Glutamatergic neuron (in vitro differentiated cells): Measurements from ENCODE around the gene UTP11. TPM values are rescaled to one million over a fixed set of nuclear protein-coding genes. Genes with fewer than 3 reads are reported as not detected.

Experiments
- DNase-seq: peaks from one replicate; pipeline ENCODE4 v3.0.0; 2022
- H3K27ac Mint-ChIP-seq: one replicate; pipeline ENCODE4 v1.8.0; 2020; ENCODE audit warnings: mild to moderate bottlenecking, mixed read lengths, inconsistent platforms; ENCODE audit not compliant: unreplicated experiment
- H3K27me3 Mint-ChIP-seq: one replicate; pipeline ENCODE4 v1.8.0; 2020; ENCODE audit warnings: mild to moderate bottlenecking, moderate library complexity, mixed read lengths, inconsistent platforms; ENCODE audit not compliant: unreplicated experiment
- H3K36me3 Mint-ChIP-seq: one replicate; pipeline ENCODE4 v1.8.0; 2020; ENCODE audit warnings: mild to moderate bottlenecking, mixed read lengths, inconsistent platforms; ENCODE audit not compliant: unreplicated experiment
- H3K4me1 Mint-ChIP-seq: one replicate; pipeline ENCODE4 v1.8.0; 2020; ENCODE audit warnings: mild to moderate bottlenecking, low read depth, mixed read lengths, inconsistent platforms; ENCODE audit not compliant: unreplicated experiment
- H3K4me3 Mint-ChIP-seq: one replicate; pipeline ENCODE4 v1.8.0; 2020; ENCODE audit warnings: mild to moderate bottlenecking, mixed read lengths, inconsistent platforms; ENCODE audit not compliant: unreplicated experiment
- H3K9me3 Mint-ChIP-seq: one replicate; pipeline ENCODE4 v1.8.0; 2020; ENCODE audit warnings: mild to moderate bottlenecking, moderate library complexity, mixed read lengths, inconsistent platforms; ENCODE audit not compliant: unreplicated experiment
- CTCF ChIP-seq: fragments of 200-600 bp; sonication (generic); IDR thresholded peaks from one replicate; pipeline ENCODE4 v1.5.0; 2021; ENCODE audit not compliant: partially characterized antibody, unreplicated experiment
- total RNA-seq: library from RNA; stranded (reverse); fragmentation: NEBNext Ultra II Directional; extraction: Animal tissue kit (Norgen Biotek cat#: 25700); gene quantifications from one replicate; pipeline ENCODE4 v1.2.1, GENCODE V29; 2021; ENCODE audit not compliant: unreplicated experiment

UTP11 gene
- total RNA-seq, 1 donor from 2014 or later: 34.6 TPM

GRCh38 chr1:38004284-38005108 lies 8.0 kb upstream of the UTP11 start:
- TF ChIP-seq CTCF: no peak
- peaks cover 21% of the 10 kb centered on the region for H3K4me1 Mint-ChIP-seq

GRCh38 chr1:38005195-38006007 lies 7.1 kb upstream of the UTP11 start, which contains the start of gene FHL3:
Gene FHL3, minus strand, starts transcription at chr1:38005514. Its CDS starts 6,102 bp downstream, at chr1:37999412.
- Mint-ChIP-seq H3K36me3 (no peaks in the 10 kb centered on the region), H3K4me1 (peaks cover 13% of the 10 kb centered on the region)

More at GRCh38 chr1:38004284-38005108, 8.0 kb upstream of the UTP11 start:
- H3K27me3 Mint-ChIP-seq: peaks cover 10% of the 10 kb centered on the region
- H3K36me3 Mint-ChIP-seq: no peaks in the 10 kb centered on the region
- H3K9me3 Mint-ChIP-seq: peaks cover 5% of the 10 kb centered on the region
- DNase-seq: peak; percentile 32
- peak overlapping the region; percentile 93 for H3K4me3 Mint-ChIP-seq
- peak overlapping the region; percentile 35 for H3K27ac Mint-ChIP-seq

GRCh38 chr1:38006008-38006828 lies 6.3 kb upstream of the UTP11 start:
- H3K4me1 Mint-ChIP-seq: peaks cover 9% of the 10 kb centered on the region
- no peak for TF ChIP-seq CTCF
- no peaks in the 10 kb centered on the region for H3K36me3 Mint-ChIP-seq
- DNase-seq: no peak
- H3K4me3 Mint-ChIP-seq: peak overlapping the region; percentile 34
- peaks cover 3% of the 10 kb centered on the region for H3K9me3 Mint-ChIP-seq
- H3K27ac Mint-ChIP-seq: no peak overlapping the region
- H3K27me3 Mint-ChIP-seq: peaks cover 4% of the 10 kb centered on the region

More at GRCh38 chr1:38005195-38006007, 7.1 kb upstream of the UTP11 start, which contains the start of gene FHL3:
- H3K27me3 Mint-ChIP-seq: peaks cover 4% of the 10 kb centered on the region
- peak; percentile 70 for DNase-seq
- H3K4me3 Mint-ChIP-seq: peak within 1 kb of the TSS; percentile 93
- peak within 1 kb of the TSS; percentile 35 for H3K27ac Mint-ChIP-seq
- H3K9me3 Mint-ChIP-seq: peaks cover 3% of the 10 kb centered on the region
- no peak for TF ChIP-seq CTCF

- Mint-ChIP-seq H3K27me3 (peaks cover 13% of the 10 kb centered on the region), H3K4me3 (no peak overlapping the region), H3K9me3 (peaks cover 2% of the 10 kb centered on the region), H3K36me3 (no peaks in the 10 kb centered on the region), H3K4me1 (peaks cover 11% of the 10 kb centered on the region), H3K27ac (no peak overlapping the region)
- DNase-seq: no peak
- TF ChIP-seq CTCF: no peak
Observed at GRCh38 chr1:38009088-38009840, 3.3 kb upstream of the UTP11 start.
